IPS DF 4.7 (cell line): Measurements from ENCODE around the gene MED10.

Experiments
- DNase-seq: peaks from one replicate; pipeline ENCODE4 v3.0.0-alpha.2; 2013; ENCODE audit warnings: low spot score; ENCODE audit errors: extremely low read depth

MED10 gene

GRCh38 chr5:6377905-6378765, at the start of gene MED10:
MED10 (minus strand) TSS chr5:6378547; CDS start chr5:6378483, 64 bp downstream.
- peak; percentile 28 for DNase-seq

- no peak for DNase-seq
Measured at GRCh38 chr5:6427694-6428093, 49.3 kb upstream of the MED10 start.

- no peak for DNase-seq
Measured at GRCh38 chr5:6424700-6425099, 46.4 kb upstream of the MED10 start.

- DNase-seq, result no peak
Measured at GRCh38 chr5:6424110-6424659, 45.8 kb upstream of the MED10 start.

- no peak for DNase-seq
Measured at GRCh38 chr5:6423327-6424109, 45.2 kb upstream of the MED10 start.

GRCh38 chr5:6419340-6419852, 41.0 kb upstream of the MED10 start:
- no peak for DNase-seq

- no peak for DNase-seq
Measured at GRCh38 chr5:6418679-6419276, 40.4 kb upstream of the MED10 start.

- no peak for DNase-seq
Measured at GRCh38 chr5:6417657-6418056, 39.3 kb upstream of the MED10 start.

- DNase-seq, result no peak
Measured at GRCh38 chr5:6412811-6413210, 34.5 kb upstream of the MED10 start.

- no peak for DNase-seq
Measured at GRCh38 chr5:6411141-6411540, 32.8 kb upstream of the MED10 start.

- no peak for DNase-seq
Measured at GRCh38 chr5:6410421-6410820, 32.1 kb upstream of the MED10 start.

GRCh38 chr5:6408627-6409446, 30.5 kb upstream of the MED10 start:
- no peak for DNase-seq

- no peak for DNase-seq
Measured at GRCh38 chr5:6408260-6408596, 29.9 kb upstream of the MED10 start.

- DNase-seq, result no peak
Measured at GRCh38 chr5:6407558-6408259, 29.4 kb upstream of the MED10 start.

- DNase-seq, result no peak
Measured at GRCh38 chr5:6405591-6405990, 27.2 kb upstream of the MED10 start.

- DNase-seq, result no peak
Measured at GRCh38 chr5:6404129-6404528, 25.8 kb upstream of the MED10 start.

- DNase-seq, result no peak
Measured at GRCh38 chr5:6403416-6403815, 25.1 kb upstream of the MED10 start.

- DNase-seq, result no peak
Measured at GRCh38 chr5:6402939-6403338, 24.6 kb upstream of the MED10 start.

- no peak for DNase-seq
Measured at GRCh38 chr5:6401410-6401809, 23.1 kb upstream of the MED10 start.
